ENCODE results near the gene ITGA11.

GRCh38 chr15:68407141-68407885 is 24.6 kb downstream of the ITGA11 start:
- TF ChIP-seq, protein P1, sequence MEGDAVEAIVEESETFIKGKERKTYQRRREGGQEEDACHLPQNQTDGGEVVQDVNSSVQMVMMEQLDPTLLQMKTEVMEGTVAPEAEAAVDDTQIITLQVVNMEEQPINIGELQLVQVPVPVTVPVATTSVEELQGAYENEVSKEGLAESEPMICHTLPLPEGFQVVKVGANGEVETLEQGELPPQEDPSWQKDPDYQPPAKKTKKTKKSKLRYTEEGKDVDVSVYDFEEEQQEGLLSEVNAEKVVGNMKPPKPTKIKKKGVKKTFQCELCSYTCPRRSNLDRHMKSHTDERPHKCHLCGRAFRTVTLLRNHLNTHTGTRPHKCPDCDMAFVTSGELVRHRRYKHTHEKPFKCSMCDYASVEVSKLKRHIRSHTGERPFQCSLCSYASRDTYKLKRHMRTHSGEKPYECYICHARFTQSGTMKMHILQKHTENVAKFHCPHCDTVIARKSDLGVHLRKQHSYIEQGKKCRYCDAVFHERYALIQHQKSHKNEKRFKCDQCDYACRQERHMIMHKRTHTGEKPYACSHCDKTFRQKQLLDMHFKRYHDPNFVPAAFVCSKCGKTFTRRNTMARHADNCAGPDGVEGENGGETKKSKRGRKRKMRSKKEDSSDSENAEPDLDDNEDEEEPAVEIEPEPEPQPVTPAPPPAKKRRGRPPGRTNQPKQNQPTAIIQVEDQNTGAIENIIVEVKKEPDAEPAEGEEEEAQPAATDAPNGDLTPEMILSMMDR (IDR thresholded peaks at IDR 0.05) = no peak
- no peak for TF ChIP-seq POLR2AphosphoS5 (IDR thresholded peaks at IDR 0.05)
- no peak for TF ChIP-seq POLR2A (IDR thresholded peaks at IDR 0.05; ENCODE audit: low read depth)
- no peak for TF ChIP-seq EP300 (IDR thresholded peaks at IDR 0.05)
